GM19397 (cell line): ENCODE data around the gene COX6A2.

Experiments
- ATAC-seq: cut with Tn5 transposase; IDR thresholded peaks from one replicate; pipeline ENCODE4 v1.9.1; 2021; ENCODE audit warnings: mild to moderate bottlenecking, moderate library complexity; ENCODE audit not compliant: unreplicated experiment

COX6A2 gene

GRCh38 chr16:31428279-31428597 lies at the start of gene COX6A2:
TSS of gene COX6A2 (minus strand) at chr16:31428360. CDS start at chr16:31428325, 35 bp downstream.
- no peak for ATAC-seq

- no peak for ATAC-seq
Observed at GRCh38 chr16:31477220-31478216, 49.4 kb upstream of the COX6A2 start.

GRCh38 chr16:31476303-31477219 lies 48.4 kb upstream of the COX6A2 start:
- ATAC-seq, result peak; percentile 70

GRCh38 chr16:31475946-31476302 lies 47.8 kb upstream of the COX6A2 start:
- no peak for ATAC-seq

GRCh38 chr16:31474773-31475738 lies 46.9 kb upstream of the COX6A2 start:
- no peak for ATAC-seq

GRCh38 chr16:31474173-31474714 lies 46.1 kb upstream of the COX6A2 start:
- no peak for ATAC-seq

- ATAC-seq, result no peak
Observed at GRCh38 chr16:31473264-31473984, 45.3 kb upstream of the COX6A2 start.

- no peak for ATAC-seq
Observed at GRCh38 chr16:31472709-31473203, 44.6 kb upstream of the COX6A2 start.

- no peak for ATAC-seq
Observed at GRCh38 chr16:31471875-31472708, 43.9 kb upstream of the COX6A2 start, which contains the start of gene TGFB1I1. TSS of gene TGFB1I1 (plus strand) at chr16:31472152. CDS start at chr16:31472189, 37 bp downstream.

- no peak for ATAC-seq
Observed at GRCh38 chr16:31471241-31471874, 43.2 kb upstream of the COX6A2 start.

- ATAC-seq, result no peak
Observed at GRCh38 chr16:31470615-31471014, 42.5 kb upstream of the COX6A2 start.

GRCh38 chr16:31467858-31468257 lies 39.7 kb upstream of the COX6A2 start:
- ATAC-seq, result no peak

GRCh38 chr16:31467151-31467773 lies 39.1 kb upstream of the COX6A2 start:
- no peak for ATAC-seq

GRCh38 chr16:31466381-31466841 lies 38.3 kb upstream of the COX6A2 start:
- ATAC-seq, result no peak

GRCh38 chr16:31465788-31466370 lies 37.7 kb upstream of the COX6A2 start:
- no peak for ATAC-seq

GRCh38 chr16:31464781-31465260 lies 36.7 kb upstream of the COX6A2 start:
- no peak for ATAC-seq

- ATAC-seq, result no peak
Observed at GRCh38 chr16:31464348-31464769, 36.2 kb upstream of the COX6A2 start.
